ENCODE measurements around the gene PRKN.

DNA sequence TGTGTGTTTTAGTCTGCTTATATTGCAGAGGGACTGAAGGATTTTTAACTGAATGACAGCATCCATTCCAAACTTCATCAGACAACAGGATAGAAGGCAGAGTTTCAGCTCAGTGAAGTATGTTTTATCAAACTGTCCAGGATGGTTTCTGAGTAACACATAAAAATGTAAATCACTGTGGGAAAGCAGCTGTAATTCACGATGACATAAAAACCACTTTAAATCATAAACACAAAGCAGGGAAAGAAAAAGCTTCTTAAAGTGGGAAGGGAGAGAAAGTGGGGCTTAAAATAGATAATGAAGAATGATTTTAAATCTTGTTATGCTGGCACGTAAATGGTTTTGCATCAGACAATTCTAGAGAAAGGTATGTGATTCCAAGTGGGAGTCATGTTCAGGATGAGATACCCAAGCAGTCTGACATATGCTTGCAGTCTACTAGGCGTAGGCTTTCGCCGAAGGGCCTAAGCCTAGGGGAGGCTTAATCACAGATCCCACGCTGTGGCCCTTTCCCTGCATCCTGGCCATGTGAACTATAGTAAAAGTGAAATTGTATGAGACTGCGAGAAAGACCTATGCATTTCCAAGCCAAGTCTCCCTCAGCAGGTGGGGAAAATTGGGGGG, 610.6 kb downstream of the PRKN start:
- TF ChIP-seq, protein P1, sequence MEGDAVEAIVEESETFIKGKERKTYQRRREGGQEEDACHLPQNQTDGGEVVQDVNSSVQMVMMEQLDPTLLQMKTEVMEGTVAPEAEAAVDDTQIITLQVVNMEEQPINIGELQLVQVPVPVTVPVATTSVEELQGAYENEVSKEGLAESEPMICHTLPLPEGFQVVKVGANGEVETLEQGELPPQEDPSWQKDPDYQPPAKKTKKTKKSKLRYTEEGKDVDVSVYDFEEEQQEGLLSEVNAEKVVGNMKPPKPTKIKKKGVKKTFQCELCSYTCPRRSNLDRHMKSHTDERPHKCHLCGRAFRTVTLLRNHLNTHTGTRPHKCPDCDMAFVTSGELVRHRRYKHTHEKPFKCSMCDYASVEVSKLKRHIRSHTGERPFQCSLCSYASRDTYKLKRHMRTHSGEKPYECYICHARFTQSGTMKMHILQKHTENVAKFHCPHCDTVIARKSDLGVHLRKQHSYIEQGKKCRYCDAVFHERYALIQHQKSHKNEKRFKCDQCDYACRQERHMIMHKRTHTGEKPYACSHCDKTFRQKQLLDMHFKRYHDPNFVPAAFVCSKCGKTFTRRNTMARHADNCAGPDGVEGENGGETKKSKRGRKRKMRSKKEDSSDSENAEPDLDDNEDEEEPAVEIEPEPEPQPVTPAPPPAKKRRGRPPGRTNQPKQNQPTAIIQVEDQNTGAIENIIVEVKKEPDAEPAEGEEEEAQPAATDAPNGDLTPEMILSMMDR (IDR thresholded peaks at IDR 0.05; ENCODE audit: low read length): no peak
- TF ChIP-seq EZH2 (IDR thresholded peaks at IDR 0.05; ENCODE audit: borderline replicate concordance, low read length): no peak

Data from OCI-LY1 (cell line).